Panc1 (cell line): ENCODE data around the gene TNNT3. TPM values are rescaled to one million over a fixed set of nuclear protein-coding genes. Genes with fewer than 3 reads are reported as not detected.

Source experiments
- ATAC-seq: fragments of 200-7000 bp; cut with Tn5 transposase; 2 replicates; pipeline ENCODE4 v1.9.1; 2020; ENCODE audit warnings: mild to moderate bottlenecking, moderate library complexity
- BruUV-seq: library from RNA; stranded (reverse); fragments of 400-500 nt; replicated peaks from 2 replicates; lab custom pipeline; 2021; lab: Mats Ljungman, UMichigan
- CTCF ChIA-PET: fragments of 300-600 bp; sonication (Branson Sonifier 250); formaldehyde crosslinking; loops from one replicate; lab custom pipeline; 2022; ENCODE audit warnings: antibody characterized with exemption; lab: Charles Lee
- POLR2A ChIA-PET: fragments of 300-600 bp; sonication (Branson Sonifier 250); formaldehyde crosslinking; loops from one replicate; lab custom pipeline; 2022; ENCODE audit warnings: antibody characterized with exemption; lab: Charles Lee
- DNase-seq: peaks from one replicate; pipeline ENCODE4 v3.0.0-alpha.2; 2010; ENCODE audit warnings: low read depth, low spot score
- H3K27ac ChIP-seq: 2 replicates; pipeline ENCODE4 v1.5.1; 2011; ENCODE audit warnings: mild to moderate bottlenecking, low read length, inconsistent platforms
- H3K27me3 ChIP-seq: fragments of 200-500 bp; sonication (Bioruptor generic); 2 replicates; pipeline ENCODE4 v1.6.0; 2014; ENCODE audit warnings: low read length, inconsistent platforms; ENCODE audit not compliant: control insufficient read depth, insufficient read depth
- H3K36me3 ChIP-seq: fragments of 200-500 bp; sonication (Bioruptor generic); 2 replicates; pipeline ENCODE4 v1.5.1; 2014; ENCODE audit warnings: inconsistent platforms, mild to moderate bottlenecking, low read length, moderate library complexity; ENCODE audit not compliant: control insufficient read depth, insufficient read depth
- H3K4me1 ChIP-seq: 2 replicates; pipeline ENCODE4 v1.5.1; 2011; ENCODE audit warnings: inconsistent platforms, mild to moderate bottlenecking, low read length, moderate library complexity; ENCODE audit not compliant: control insufficient read depth, insufficient read depth
- H3K4me3 ChIP-seq, 2 experiments: 2 replicates each; pipeline ENCODE4 v1.5.1; 2011 to 2012; ENCODE audit warnings: low read depth in 2 of 2, low read length in 2 of 2, mild to moderate bottlenecking in 2 of 2, inconsistent platforms in 1 of 2, moderate library complexity in 1 of 2
- H3K9me3 ChIP-seq: fragments of 200-500 bp; sonication (Bioruptor generic); 2 replicates; pipeline ENCODE4 v1.5.1; 2014; ENCODE audit warnings: low read depth, mild to moderate bottlenecking, inconsistent platforms, low read length, moderate library complexity; ENCODE audit not compliant: control insufficient read depth, insufficient read depth
- CTCF ChIP-seq: fragments of 450-650 bp; IDR thresholded peaks from 2 replicates; pipeline ENCODE4 v1.5.1; 2017; ENCODE audit warnings: mild to moderate bottlenecking
- POLR2AphosphoS5 ChIP-seq: IDR thresholded peaks from 2 replicates; pipeline ENCODE4 v1.6.1; 2012; ENCODE audit warnings: mild to moderate bottlenecking, low read depth, low read length, moderate library complexity
- REST ChIP-seq, 2 experiments: IDR thresholded peaks; 2 replicates each; pipeline ENCODE4 v1.6.1; 2011 to 2012; ENCODE audit warnings: low read depth in 2 of 2, control low read depth in 1 of 2, low read length in 1 of 2, mild to moderate bottlenecking in 1 of 2, moderate library complexity in 1 of 2; ENCODE audit not compliant: insufficient read depth in 1 of 2
- SIN3A ChIP-seq: IDR thresholded peaks from 2 replicates; pipeline ENCODE4 v1.6.1; 2012; ENCODE audit warnings: low read depth, mild to moderate bottlenecking, low read length, moderate library complexity, borderline replicate concordance; ENCODE audit not compliant: insufficient read depth
- TCF7L2 ChIP-seq: IDR thresholded peaks from 2 replicates; pipeline ENCODE4 v1.6.1; 2011; ENCODE audit warnings: mild to moderate bottlenecking, low read depth, low read length, inconsistent platforms
- in situ Hi-C: cut with HindIII; loops from 2 replicates; pipeline ENCODE4 v1.10.0; 2016; ENCODE audit warnings: low sequenced_read_pairs, low pct_unique_long_range_greater_than_20kb
- intact Hi-C: fragments of 100-400 bp; cut with micrococcal nuclease; formaldehyde crosslinking; loops from one replicate; pipeline ENCODE4 v1.10.0; 2022; ENCODE audit not compliant: unreplicated experiment
- total RNA-seq: library from RNA; stranded (reverse); gene quantifications from one replicate; pipeline ENCODE4 v1.2.1, GENCODE V29; 2021; ENCODE audit not compliant: unreplicated experiment

The TNNT3 gene
- total RNA-seq, 1 experiment from 2014 or later = 0.41 TPM

- Histone ChIP-seq H3K4me1 (peaks cover 15% of the 10 kb centered on the region), H3K4me3 (no peak overlapping the region), H3K27me3 (no peaks in the 10 kb centered on the region), H3K27ac (no peak overlapping the region), H3K9me3 (no peaks in the 10 kb centered on the region), H3K36me3 (no peaks in the 10 kb centered on the region)
- DNase-seq (no peak), ATAC-seq (no peak)
- intact Hi-C loops (no loop called here), in situ Hi-C loops (no loop called here)
- ChIA-PET CTCF (no interaction called here), POLR2A (no interaction called here)
- BruUV-seq = no TSS peak
- TF ChIP-seq POLR2AphosphoS5 = no peak
These were observed 23.2 kb downstream of the TNNT3 start for GRCh38 chr11:1942558-1943260.

- Histone ChIP-seq H3K36me3 (no peaks in the 10 kb centered on the region), H3K27me3 (no peaks in the 10 kb centered on the region), H3K9me3 (no peaks in the 10 kb centered on the region), H3K4me1 (peaks cover 15% of the 10 kb centered on the region), H3K4me3 (peak overlapping the region; percentile 5 to 29; a peak in 2 of 4 replicates), H3K27ac (peak overlapping the region; percentile 54; the same call in 1 of the 2 replicates)
- ATAC-seq (peak; percentile 19; the same call in 1 of the 2 replicates), DNase-seq (no peak)
- in situ Hi-C loops (no loop called here), intact Hi-C loops (no loop called here)
- CTCF ChIA-PET = interaction anchor here (0.6 kb wide), 1 partner anchor 193 kb away, joined by 3 read pairs; no protein-coding TSS in a partner anchor
- TF ChIP-seq REST (IDR thresholded peaks at IDR 0.05; ENCODE audit: insufficient read depth in 1 of 2, low read depth in 2 of 2, low read length in 1 of 2) = no peak
- no peak for TF ChIP-seq TCF7L2
- no peak for TF ChIP-seq POLR2AphosphoS5
- TF ChIP-seq SIN3A = no peak
- no peak for TF ChIP-seq CTCF
- POLR2A ChIA-PET = no interaction called here
- BruUV-seq = no TSS peak
These were observed 24.1 kb downstream of the TNNT3 start for GRCh38 chr11:1943576-1943975.

- in situ Hi-C loops (no loop called here), intact Hi-C loops (no loop called here)
- Histone ChIP-seq H3K27me3 (no peaks in the 10 kb centered on the region), H3K9me3 (no peaks in the 10 kb centered on the region), H3K36me3 (no peaks in the 10 kb centered on the region), H3K27ac (peak overlapping the region; percentile 54; the same call in 1 of the 2 replicates), H3K4me3 (peak overlapping the region; percentile 5 to 28; a peak in 2 of 4 replicates), H3K4me1 (peaks cover 15% of the 10 kb centered on the region)
- TF ChIP-seq SIN3A = no peak
- TF ChIP-seq POLR2AphosphoS5 = no peak
- no peak for TF ChIP-seq REST (IDR thresholded peaks at IDR 0.05; ENCODE audit: insufficient read depth in 1 of 2, low read depth in 2 of 2, low read length in 1 of 2)
- TF ChIP-seq TCF7L2 = no peak
- TF ChIP-seq CTCF = no peak
- POLR2A ChIA-PET = no interaction called here
- CTCF ChIA-PET = interaction anchor here (0.6 kb wide), 1 partner anchor 193 kb away, joined by 3 read pairs; no protein-coding TSS in a partner anchor
- no TSS peak for BruUV-seq
- ATAC-seq (peak; percentile 31), DNase-seq (no peak)
These were observed 24.5 kb downstream of the TNNT3 start for GRCh38 chr11:1943977-1944376.
